GM23248 (cell line): ENCODE data around the gene DCLRE1B. TPM values are rescaled to one million over a fixed set of nuclear protein-coding genes. Genes with fewer than 3 reads are reported as not detected.
A peak's percentile ranks its signal among the peaks of the same experiment; 100 is the strongest.

Experiments used
- DNase-seq: peaks from one replicate; pipeline ENCODE4 v3.0.0-alpha.2; 2015
- H2AFZ ChIP-seq: fragments of 200-600 bp; sonication (generic); 2 replicates; pipeline ENCODE4 v1.6.1; 2016; ENCODE audit warnings: antibody characterized with exemption
- H3F3A ChIP-seq: fragments of 200-600 bp; sonication (generic); 2 replicates; pipeline ENCODE4 v1.6.1; 2016; ENCODE audit warnings: mild to moderate bottlenecking, antibody characterized with exemption, mixed run types; ENCODE audit not compliant: insufficient read depth
- H3K27ac ChIP-seq: fragments of 200-600 bp; sonication (generic); 2 replicates; pipeline ENCODE4 v1.5.1; 2016; ENCODE audit warnings: mild to moderate bottlenecking
- H3K27me3 ChIP-seq: fragments of 200-600 bp; sonication (generic); replicated peaks from 2 replicates; pipeline ENCODE4 v1.6.1; 2016; ENCODE audit warnings: mild to moderate bottlenecking; ENCODE audit not compliant: insufficient read depth
- H3K36me3 ChIP-seq: fragments of 200-600 bp; sonication (generic); 2 replicates; pipeline ENCODE4 v1.6.1; 2016; ENCODE audit warnings: low read depth, mild to moderate bottlenecking
- H3K4me1 ChIP-seq: fragments of 200-600 bp; sonication (generic); 2 replicates; pipeline ENCODE4 v1.6.1; 2016; ENCODE audit warnings: mild to moderate bottlenecking; ENCODE audit not compliant: insufficient read depth
- H3K4me2 ChIP-seq: fragments of 200-600 bp; sonication (generic); one replicate; pipeline ENCODE4 v1.6.1; 2016; ENCODE audit warnings: mild to moderate bottlenecking; ENCODE audit not compliant: unreplicated experiment
- H3K4me3 ChIP-seq: fragments of 200-600 bp; sonication (generic); 2 replicates; pipeline ENCODE4 v1.5.1; 2016; ENCODE audit warnings: mild to moderate bottlenecking
- H3K79me2 ChIP-seq: fragments of 200-600 bp; sonication (generic); 2 replicates; pipeline ENCODE4 v1.6.1; 2016; ENCODE audit warnings: mild to moderate bottlenecking; ENCODE audit not compliant: insufficient read depth
- H3K9ac ChIP-seq: fragments of 200-600 bp; sonication (generic); 2 replicates; pipeline ENCODE4 v1.6.1; 2016; ENCODE audit warnings: mild to moderate bottlenecking
- H3K9me2 ChIP-seq: fragments of 200-600 bp; sonication (generic); 2 replicates; pipeline ENCODE4 v1.6.1; 2016; ENCODE audit warnings: mixed run types, mild to moderate bottlenecking, moderate library complexity; ENCODE audit not compliant: insufficient read depth
- H3K9me3 ChIP-seq: fragments of 200-600 bp; sonication (generic); one replicate; pipeline ENCODE4 v1.6.1; 2017; ENCODE audit warnings: low read depth
- H4K20me1 ChIP-seq: fragments of 200-600 bp; sonication (generic); 2 replicates; pipeline ENCODE4 v1.6.0; 2016; ENCODE audit not compliant: insufficient read depth
- EZH2 ChIP-seq: fragments of 200-600 bp; sonication (generic); IDR thresholded peaks from 2 replicates; pipeline ENCODE4 v1.6.1; 2018; ENCODE audit warnings: antibody characterized with exemption, mild to moderate bottlenecking; ENCODE audit not compliant: insufficient read depth, poor library complexity, severe bottlenecking
- EZH2phosphoT487 ChIP-seq: fragments of 200-600 bp; sonication (generic); IDR thresholded peaks from 2 replicates; pipeline ENCODE4 v1.6.1; 2018; ENCODE audit warnings: antibody characterized with exemption, moderate library complexity, mild to moderate bottlenecking, low read depth; ENCODE audit not compliant: insufficient read depth
- WGBS, 2 experiments: methylation state at CpG; one replicate each; pipeline ENCODE4 v1.1.6; 2015 to 2017; ENCODE audit warnings: low lambda C conversion rate in 2 of 2, low coverage in 1 of 2; ENCODE audit errors: missing lambda C conversion rate in 2 of 2; 5-methylcytosine and 5-hydroxymethylcytosine counted together
- in situ Hi-C: fragments of 300-500 bp; cut with MboI; formaldehyde crosslinking; loops from 2 replicates; pipeline ENCODE4 v1.15.0; 2020
- polyA plus RNA-seq: library from polyadenylated mRNA; unstranded; fragments of >200 nt; fragmentation: Nextera tagmentation; extraction: Ambion mirVana; gene quantifications from 2 replicates; pipeline ENCODE4 v1.2.1, GENCODE V29; 2016
- total RNA-seq: library from RNA; depleted of rRNA; stranded (reverse); fragments of >200 nt; shearing (Covaris generic); gene quantifications from 2 replicates; pipeline ENCODE4 v1.2.3, GENCODE V29; 2014

DCLRE1B gene
- total and polyA plus RNA-seq, 2 experiments from 2014 or later = 6.5 to 6.9 TPM

- H2AFZ ChIP-seq = peak overlapping the region; percentile 94
- H3K9me3 ChIP-seq = no peaks in the 10 kb centered on the region
- no peaks in the 10 kb centered on the region for H4K20me1 ChIP-seq
- H3K27me3 ChIP-seq = no peaks in the 10 kb centered on the region
- in situ Hi-C loops = no loop called here
- no peaks in the 10 kb centered on the region for H3K9me2 ChIP-seq
- peaks cover 8% of the 10 kb centered on the region; the same call in 1 of the 2 replicates for H3K36me3 ChIP-seq
- H3K27ac ChIP-seq = peak overlapping the region; percentile 94
- peaks cover 12% of the 10 kb centered on the region for H3K4me1 ChIP-seq
- H3K4me2 ChIP-seq = peak overlapping the region; percentile 89
- H3F3A ChIP-seq = peaks cover 22% of the 10 kb centered on the region
- DNase-seq = no peak
- H3K4me3 ChIP-seq = peak overlapping the region; percentile 86
- WGBS, 2 experiments = 1 to 3% methylated on average over 11 of the region's 11 CpGs
- H3K79me2 ChIP-seq = peaks cover 47% of the 10 kb centered on the region
- TF ChIP-seq EZH2 (no peak), EZH2phosphoT487 (no peak)
- peak overlapping the region; percentile 93 for H3K9ac ChIP-seq
Observed at GRCh38 chr1:113904293-113904673, 843 bp upstream of the DCLRE1B start.

GRCh38 chr1:113905435-113905861 lies 322 bp downstream of the DCLRE1B start:
- Histone ChIP-seq H3K9me3 (no peaks in the 10 kb centered on the region), H3K4me3 (peak overlapping the region; percentile 86), H3K27ac (peak overlapping the region; percentile 52), H3F3A (peaks cover 10% of the 10 kb centered on the region), H3K9ac (peak overlapping the region; percentile 93), H3K4me1 (peaks cover 8% of the 10 kb centered on the region), H3K79me2 (peaks cover 47% of the 10 kb centered on the region), H3K27me3 (no peaks in the 10 kb centered on the region), H3K9me2 (no peaks in the 10 kb centered on the region), H3K4me2 (peak overlapping the region; percentile 97), H4K20me1 (no peaks in the 10 kb centered on the region), H2AFZ (peak overlapping the region; percentile 93), H3K36me3 (peaks cover 8% of the 10 kb centered on the region; the same call in 1 of the 2 replicates)
- no peak for TF ChIP-seq EZH2phosphoT487
- TF ChIP-seq EZH2 = no peak
- peak; percentile 23 for DNase-seq
- in situ Hi-C loops = no loop called here
- 1 to 2% methylated on average over 17 of the region's 17 CpGs for WGBS, 2 experiments

- Histone ChIP-seq H3F3A (0 out of 2 replicates have a peak, but pooled peaks cover 7% of the 10 kb centered on the region), H3K4me1 (peaks cover 10% of the 10 kb centered on the region), H2AFZ (peak overlapping the region; percentile 45; the same call in 1 of the 2 replicates), H3K36me3 (peaks cover 8% of the 10 kb centered on the region; the same call in 1 of the 2 replicates), H3K27me3 (no peaks in the 10 kb centered on the region), H4K20me1 (no peaks in the 10 kb centered on the region), H3K9me3 (no peaks in the 10 kb centered on the region), H3K79me2 (no peaks in the 10 kb centered on the region; the same call in 1 of the 2 replicates), H3K4me2 (peak overlapping the region; percentile 4), H3K9me2 (no peaks in the 10 kb centered on the region), H3K27ac (no peak overlapping the region; the same call in 1 of the 2 replicates), H3K9ac (no peak overlapping the region), H3K4me3 (no peak overlapping the region)
- TF ChIP-seq EZH2 (no peak), EZH2phosphoT487 (no peak)
- in situ Hi-C loops = no loop called here
- 65 to 75% methylated on average over 6 of the region's 6 CpGs for WGBS, 2 experiments
- DNase-seq = peak; percentile 67
Observed at GRCh38 chr1:113912594-113913311, 7.6 kb downstream of the DCLRE1B start.

- in situ Hi-C loops = no loop called here
- no peak for DNase-seq
- Histone ChIP-seq H3K4me1 (peaks cover 10% of the 10 kb centered on the region), H3K27me3 (no peaks in the 10 kb centered on the region), H3K9me2 (no peaks in the 10 kb centered on the region), H3K9me3 (no peaks in the 10 kb centered on the region), H3K79me2 (no peaks in the 10 kb centered on the region; the same call in 1 of the 2 replicates), H3K4me2 (no peak overlapping the region), H4K20me1 (no peaks in the 10 kb centered on the region), H3F3A (0 out of 2 replicates have a peak, but pooled peaks cover 7% of the 10 kb centered on the region), H3K36me3 (peaks cover 5% of the 10 kb centered on the region; the same call in 1 of the 2 replicates), H3K4me3 (no peak overlapping the region), H3K27ac (no peak overlapping the region; the same call in 1 of the 2 replicates), H3K9ac (no peak overlapping the region), H2AFZ (peak overlapping the region; percentile 45; the same call in 1 of the 2 replicates)
- TF ChIP-seq EZH2 = no peak
- TF ChIP-seq EZH2phosphoT487 = no peak
- 67 to 72% methylated on average over 3 of the region's 3 CpGs for WGBS, 2 experiments
Observed at GRCh38 chr1:113913312-113913668, 8.2 kb downstream of the DCLRE1B start.
